HG03342 (cell line): Measurements from ENCODE around the gene INPP4B.

Source experiments
- ATAC-seq: cut with Tn5 transposase; IDR thresholded peaks from one replicate; pipeline ENCODE4 v1.9.1; 2021; ENCODE audit warnings: mild to moderate bottlenecking, moderate library complexity; ENCODE audit not compliant: unreplicated experiment

Gene INPP4B

DNA sequence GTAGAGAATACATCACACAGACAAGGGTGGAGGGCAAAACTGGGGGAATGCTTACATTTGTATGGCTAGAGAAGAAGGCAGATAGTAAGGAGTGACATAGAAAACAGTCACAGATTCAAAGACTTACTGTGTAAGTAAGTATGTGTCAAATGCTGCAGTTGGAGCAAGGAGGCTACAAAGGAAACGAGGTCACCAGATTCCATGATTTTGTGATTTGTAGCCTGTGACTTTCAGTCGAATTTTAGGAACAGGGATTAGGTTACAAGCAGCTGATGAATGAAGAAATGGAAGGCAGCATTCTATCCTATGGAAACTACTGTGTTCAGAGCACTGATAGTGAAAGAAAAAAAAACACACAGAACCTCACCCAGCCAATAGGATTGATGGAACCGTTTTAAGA is 801.8 kb downstream of the INPP4B start:
- ATAC-seq = no peak

DNA sequence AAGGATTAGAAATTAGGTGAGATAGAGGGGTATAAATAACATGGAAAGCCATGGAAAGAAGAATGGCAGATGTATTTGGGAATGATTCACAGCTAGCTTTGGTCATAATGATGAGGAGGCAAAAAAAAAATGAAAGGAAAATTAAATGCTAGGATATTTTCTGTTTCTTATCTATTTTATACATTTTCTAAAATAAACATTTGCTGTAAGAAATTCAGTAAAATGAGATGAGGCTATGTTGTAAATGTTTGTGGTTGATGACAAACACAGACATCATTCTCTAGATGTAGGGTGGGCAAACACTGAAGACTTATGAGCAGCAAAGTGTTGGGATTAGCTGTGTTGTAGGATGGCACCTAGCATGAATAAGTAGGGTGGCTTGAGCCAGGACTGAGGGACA is 802.6 kb downstream of the INPP4B start:
- no peak for ATAC-seq

DNA sequence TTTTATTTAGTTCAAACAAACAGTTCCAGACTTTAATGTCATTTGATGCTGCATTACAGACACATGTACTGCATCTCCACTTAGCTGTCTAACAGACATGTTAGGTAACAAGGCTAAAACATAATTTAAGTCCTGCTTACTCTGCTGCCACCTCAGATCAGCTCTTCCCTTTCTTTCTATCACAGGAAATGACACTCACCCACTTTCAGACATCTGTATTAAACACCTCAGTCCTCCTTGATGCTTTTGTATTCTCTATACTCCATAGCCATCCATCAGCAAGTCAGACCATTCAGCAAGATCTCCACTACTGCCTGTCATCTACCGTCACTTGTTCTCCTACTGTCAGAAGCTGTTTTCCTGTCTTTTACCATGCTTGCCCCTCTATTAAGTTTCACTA is 804.3 kb downstream of the INPP4B start:
- no peak for ATAC-seq

DNA sequence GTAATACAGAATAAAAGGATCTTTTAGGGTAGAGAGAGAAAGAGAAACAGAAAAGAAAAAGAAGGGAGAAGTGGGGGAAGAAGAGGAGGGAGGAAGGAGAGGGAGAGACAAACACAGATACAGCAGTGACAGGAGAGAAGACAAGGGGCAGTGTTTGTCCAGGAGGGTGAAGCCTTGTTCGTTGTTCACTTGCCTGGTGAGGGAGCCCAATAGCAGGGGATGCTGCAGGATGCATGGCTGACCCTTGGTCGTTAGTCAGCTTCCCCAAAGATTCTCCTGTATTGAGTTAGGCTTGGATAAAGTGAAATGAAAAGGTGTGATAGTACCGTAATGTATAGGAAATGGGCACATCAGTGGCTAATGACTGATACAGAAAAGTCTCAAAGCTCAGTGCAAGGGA is 806.1 kb downstream of the INPP4B start:
- ATAC-seq = no peak

DNA sequence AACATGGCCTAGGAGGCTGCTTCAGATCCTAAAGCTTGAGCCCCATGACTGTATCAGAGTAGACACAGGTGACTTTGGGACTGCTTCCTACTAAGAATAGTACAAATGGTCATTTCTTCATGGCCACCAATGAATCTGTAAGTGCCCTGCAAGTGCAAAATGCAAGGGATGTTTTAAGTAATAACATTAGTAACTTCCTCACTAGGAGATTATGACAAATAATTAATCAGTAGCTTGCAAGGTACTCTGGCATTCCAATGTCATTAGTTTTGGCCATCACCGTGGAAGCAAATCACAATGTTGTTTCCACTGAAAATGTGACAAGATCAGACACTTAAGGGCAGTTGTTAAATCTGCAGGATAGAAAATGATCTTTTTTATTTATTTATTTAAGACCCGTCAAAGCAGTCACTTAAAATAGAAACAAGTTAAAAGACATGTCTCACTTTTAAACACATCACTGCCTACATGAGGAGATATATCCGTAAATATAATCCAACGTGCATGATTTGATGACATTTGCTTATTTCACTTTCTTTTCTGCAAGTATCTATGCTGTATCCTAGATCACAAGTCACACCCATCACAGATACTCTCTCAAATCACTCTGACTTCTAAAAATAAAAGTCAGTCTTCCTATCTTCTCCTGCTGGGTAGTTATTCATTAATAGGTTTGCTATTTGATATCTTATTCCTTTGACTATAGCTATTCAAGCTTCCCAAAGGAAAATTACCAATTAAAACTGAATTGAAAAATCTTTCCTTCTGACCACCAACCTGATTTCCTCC is 809.1 kb downstream of the INPP4B start:
- no peak for ATAC-seq

DNA sequence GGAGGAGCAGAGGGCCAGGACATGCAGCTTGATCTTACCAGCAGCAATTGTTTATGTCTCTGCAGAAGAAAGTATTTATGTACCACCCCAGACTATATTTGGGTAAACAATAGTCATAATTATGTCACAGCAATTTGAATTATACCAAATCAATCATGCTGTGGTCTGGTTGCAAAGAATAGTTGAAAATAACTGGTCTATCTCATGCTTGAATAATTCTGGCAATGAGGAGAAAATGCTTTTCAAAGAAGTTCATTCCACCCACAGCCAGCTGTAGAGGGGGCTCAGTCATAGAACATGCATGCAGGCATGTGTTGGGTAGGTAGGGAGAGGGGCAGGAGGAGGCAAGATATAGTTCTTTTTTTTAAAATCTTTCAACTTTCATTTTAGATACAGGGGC is 810.5 kb downstream of the INPP4B start:
- ATAC-seq = no peak

DNA sequence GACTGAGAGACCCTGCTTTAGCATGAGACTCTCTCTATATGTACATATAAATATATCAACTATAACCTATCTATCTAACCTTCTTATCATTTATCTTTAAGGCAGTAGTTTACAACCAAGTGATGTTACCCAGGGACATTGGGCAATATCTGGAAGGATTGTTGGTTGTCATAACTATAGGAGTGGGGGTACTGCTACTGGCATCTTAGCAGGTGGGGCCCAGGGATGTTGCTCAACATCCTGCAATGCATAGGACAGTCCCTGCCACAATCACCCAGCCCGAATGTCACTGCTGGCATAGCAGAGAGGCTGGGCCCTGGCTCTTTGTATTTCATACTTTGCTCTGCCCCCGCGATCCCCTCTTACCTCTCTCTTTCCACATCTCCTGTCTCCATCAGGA is 812.0 kb downstream of the INPP4B start:
- ATAC-seq = no peak

DNA sequence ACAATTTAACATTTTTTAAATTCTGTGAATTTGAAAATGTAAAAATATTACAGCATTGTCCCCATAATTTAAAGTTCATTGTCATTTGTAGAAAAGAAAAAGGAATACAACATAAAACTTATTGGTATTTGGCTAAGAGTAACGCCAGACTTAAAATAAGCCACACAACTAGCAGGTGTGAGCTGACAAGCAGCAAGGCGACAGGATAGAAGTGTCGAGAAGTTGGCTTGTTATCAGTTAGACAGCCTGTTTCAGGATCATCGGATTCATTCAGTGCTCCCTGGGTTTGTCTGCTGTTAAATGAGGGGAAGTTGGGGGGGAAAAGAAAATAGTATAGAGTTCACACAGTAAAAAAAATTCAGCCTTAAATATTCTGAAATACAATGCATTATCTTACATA is 816.1 kb downstream of the INPP4B start:
- no peak for ATAC-seq

DNA sequence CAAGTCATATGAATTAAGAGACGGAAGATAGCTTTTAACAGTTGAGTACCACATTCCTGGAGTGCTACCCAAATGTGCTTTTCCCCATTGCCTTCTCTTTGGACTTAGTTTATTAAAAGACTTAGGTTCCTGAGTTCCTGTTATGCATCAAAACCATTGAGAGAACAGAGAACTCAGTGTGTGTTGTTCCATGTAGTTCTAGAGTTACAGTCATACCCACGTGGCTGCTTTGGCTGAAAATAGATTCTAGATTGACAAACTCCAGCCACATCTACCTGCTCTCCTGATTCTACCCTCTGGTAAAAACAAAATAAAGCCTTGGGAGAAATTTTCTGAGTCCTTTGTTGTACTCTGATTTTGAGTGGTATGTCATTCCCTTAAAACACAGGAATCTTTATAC is 824.3 kb downstream of the INPP4B start:
- ATAC-seq = no peak

DNA sequence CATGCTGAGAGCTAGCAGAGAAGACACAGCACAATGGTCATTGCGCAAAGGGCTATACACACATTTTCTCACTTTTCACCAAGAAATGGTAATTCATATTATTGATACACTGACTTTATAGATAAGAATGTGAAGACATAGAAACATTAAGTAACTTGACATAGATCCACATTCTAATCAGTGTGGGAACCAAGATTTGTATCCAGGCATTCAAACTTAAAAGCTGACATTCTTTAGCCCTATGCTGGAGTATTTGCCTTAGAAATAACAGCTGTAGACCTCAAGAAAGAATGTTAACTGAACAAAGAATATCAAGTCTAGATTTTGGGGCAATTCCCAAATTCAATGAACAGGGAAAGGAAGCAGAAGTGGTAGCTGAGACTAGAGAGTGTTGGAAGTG is 824.9 kb downstream of the INPP4B start:
- ATAC-seq = no peak

DNA sequence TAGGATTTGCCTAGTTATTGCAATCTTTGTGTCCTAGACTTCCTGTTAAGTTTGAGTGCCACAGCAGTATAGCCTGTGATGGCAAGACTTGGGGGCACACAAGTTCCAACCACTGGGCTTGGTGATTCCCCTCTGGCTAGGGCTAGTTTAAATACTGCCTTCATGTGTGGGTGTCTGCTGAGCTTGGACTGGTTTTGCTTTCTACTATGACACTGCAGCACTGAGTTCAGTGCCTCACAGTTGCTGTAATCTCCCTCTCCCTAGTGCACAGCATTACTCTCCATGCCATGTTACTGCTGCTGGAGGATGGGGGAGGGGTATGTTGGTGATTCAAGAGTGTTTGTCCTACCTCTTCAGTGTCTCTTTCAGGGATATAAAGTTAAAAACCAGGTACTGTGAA is 830.1 kb downstream of the INPP4B start:
- no peak for ATAC-seq

DNA sequence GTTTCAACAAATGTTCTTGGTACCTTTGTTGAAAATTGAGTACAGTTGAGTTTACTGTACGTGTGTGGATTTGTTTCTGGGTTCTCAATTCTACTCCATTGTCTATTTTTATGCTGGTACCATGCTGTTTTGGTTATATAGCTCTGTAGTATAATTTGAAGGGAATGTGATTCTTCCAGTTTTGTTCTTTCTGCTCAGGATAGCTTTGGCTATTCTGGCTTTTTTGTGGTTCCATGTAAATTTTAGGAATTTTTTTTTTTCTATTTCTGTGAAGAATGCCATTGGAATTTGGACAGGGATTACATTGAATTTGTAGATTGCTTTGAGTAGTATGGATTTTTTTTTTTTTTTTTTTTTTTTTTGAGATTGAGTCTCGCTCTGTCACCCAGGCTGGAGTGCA is 836.4 kb downstream of the INPP4B start:
- ATAC-seq = no peak

DNA sequence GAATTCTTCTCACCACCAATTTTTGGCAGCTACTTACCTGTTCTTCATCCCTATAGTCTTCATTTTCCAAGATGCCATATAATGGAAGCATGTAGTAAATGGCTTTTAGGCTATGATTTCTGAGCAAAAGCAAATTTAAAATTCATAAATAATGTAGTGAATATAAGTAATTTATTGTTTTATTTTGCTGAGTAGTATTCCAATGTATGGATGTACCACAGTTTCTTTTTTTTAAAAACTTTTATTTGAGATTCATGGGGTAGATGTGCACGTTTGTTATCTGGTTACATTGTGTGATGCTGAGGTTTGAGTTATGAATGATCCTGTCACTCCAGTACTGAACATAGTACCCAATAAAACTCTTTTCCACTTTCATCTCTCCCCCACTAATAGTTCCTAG is 840.6 kb downstream of the INPP4B start:
- no peak for ATAC-seq

DNA sequence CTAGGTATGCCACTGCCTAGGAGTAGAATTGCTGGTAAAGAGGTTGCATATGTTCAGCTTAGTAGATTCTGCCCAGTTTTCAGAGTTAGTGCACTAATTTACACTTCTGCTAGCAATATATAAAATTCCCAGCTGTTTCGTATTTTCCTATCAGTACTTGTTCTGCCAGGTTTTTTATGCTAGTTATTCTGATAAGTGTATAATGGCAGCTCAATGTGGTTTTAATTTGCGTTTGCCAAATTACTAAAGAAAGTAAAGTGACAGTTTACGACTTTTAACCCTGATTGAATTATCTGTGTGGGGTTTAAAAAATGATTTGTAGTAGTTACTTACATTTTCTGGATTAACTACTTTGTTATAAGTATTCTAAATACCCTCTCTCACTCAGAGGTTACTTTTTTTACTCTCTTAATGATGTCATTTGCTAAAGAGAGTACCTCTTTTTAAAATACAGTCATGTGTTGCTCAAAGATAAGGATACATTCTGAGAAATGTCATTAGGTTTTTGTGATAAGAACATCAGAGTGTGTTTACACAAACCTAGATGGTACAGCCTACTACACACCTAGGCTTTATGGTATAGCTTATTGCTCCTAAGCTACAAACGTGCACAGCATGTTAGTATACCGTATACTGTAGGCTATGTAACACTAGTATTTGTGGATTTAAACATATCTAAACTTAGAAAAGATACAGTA is 846.5 kb downstream of the INPP4B start:
- no peak for ATAC-seq

DNA sequence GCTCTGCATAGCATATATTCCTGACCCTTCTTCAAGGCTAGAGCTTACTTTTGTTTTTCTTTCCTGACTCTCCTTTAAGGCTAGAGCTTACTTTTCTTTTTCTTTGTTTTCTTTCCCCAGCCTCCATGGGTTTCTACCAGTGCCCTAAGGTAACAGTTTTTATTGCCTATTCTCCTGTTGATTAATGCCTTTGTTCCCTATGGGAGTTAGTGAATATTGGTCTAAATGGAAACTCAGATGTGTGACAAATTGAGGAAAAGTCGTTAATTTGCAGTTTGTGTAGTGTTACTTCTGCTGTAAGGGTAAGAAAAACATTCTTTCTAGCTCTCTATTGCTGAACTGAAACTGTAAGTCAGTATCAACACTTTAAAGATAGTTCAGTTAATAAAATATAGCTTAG is 851.0 kb downstream of the INPP4B start:
- no peak for ATAC-seq

DNA sequence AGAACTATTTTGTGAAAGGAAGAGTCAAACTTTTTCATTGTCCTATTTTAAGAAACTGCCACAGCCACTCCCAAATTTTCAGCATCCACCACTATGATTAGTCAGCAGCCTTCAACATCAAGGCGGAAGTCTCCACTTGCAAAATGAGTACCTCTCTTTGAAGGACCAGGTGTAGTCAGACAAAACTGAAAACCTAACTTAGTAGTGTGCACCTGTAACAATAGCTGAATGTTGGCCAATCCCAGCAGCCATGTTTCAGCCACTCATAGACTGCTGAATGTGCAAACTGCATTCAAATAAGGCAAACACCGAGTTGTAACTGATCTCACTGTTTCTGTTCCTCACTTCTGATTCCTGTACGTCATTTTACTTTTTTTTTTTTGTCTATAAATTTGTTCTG is 868.7 kb downstream of the INPP4B start:
- ATAC-seq = no peak
